Measurements from ENCODE around the gene FUT9.

- no peak for TF ChIP-seq CTCF (conservative IDR thresholded peaks at IDR 0.05 in 1 of 2, IDR thresholded peaks at IDR 0.05 in 1 of 2; ENCODE audit: low read depth in 1 of 2, low read length in 2 of 2)
- TF ChIP-seq EZH2 (IDR thresholded peaks at IDR 0.05; ENCODE audit: low read length, missing control alignments): no peak
Observed at GRCh38 chr6:96152114-96152708, 136.4 kb downstream of the FUT9 start.
